Spleen (tissue), 3 donors: ENCODE results near the gene VAMP3.

ENCODE experiments used
- POLR2A ChIP-seq, 3 donors: fragments of 450-650 bp; IDR thresholded peaks; one replicate each; pipeline ENCODE4 v1.5.1; 2017; ENCODE audit warnings: antibody characterized with exemption in 3 of 3, mild to moderate bottlenecking in 1 of 3
- POLR2AphosphoS5 ChIP-seq, 3 donors: sonication (generic); formaldehyde crosslinking; IDR thresholded peaks; one replicate each; pipeline ENCODE4 v1.5.1; 2017; ENCODE audit warnings: antibody characterized with exemption in 3 of 3

DNA sequence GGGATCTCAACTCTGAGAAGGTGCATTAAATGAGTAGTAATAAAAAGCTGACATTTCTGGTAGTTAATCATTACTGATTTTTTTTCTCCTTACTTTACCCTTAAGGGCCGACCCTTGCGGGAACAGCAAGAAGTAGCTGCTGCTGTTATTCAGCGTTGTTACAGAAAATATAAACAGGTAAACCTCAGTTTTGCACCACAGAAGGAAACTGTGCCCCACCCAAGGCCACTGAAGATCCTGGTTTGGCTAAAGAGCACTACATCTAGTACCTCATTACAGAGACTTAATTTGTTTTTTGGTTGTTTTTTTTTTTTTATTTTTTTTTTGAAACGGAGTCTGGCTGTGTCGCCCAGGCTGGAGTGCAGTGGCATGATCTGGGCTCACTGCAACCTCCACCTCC, 23.5 kb upstream of the VAMP3 start:
- TF ChIP-seq POLR2AphosphoS5 (IDR thresholded peaks at IDR 0.05) (no peak), POLR2A (IDR thresholded peaks at IDR 0.05) (no peak)
